Hepatocyte (in vitro differentiated cells): Measurements from ENCODE around the gene SHISA7. TPM values are rescaled to one million over a fixed set of nuclear protein-coding genes. Genes with fewer than 3 reads are reported as not detected.
A peak's percentile ranks its signal among the peaks of the same experiment; 100 is the strongest.

ENCODE experiments used
- DNase-seq: peaks from one replicate; pipeline ENCODE4 v3.0.0-alpha.2; 2016; ENCODE audit warnings: low spot score
- H2AFZ ChIP-seq: fragments of 200-600 bp; sonication (generic); 2 replicates; pipeline ENCODE4 v1.6.0; 2016; ENCODE audit warnings: antibody characterized with exemption, mild to moderate bottlenecking
- H3K27ac ChIP-seq: fragments of 200-600 bp; sonication (generic); 2 replicates; pipeline ENCODE4 v1.5.1; 2016; ENCODE audit warnings: mild to moderate bottlenecking
- H3K27me3 ChIP-seq: fragments of 200-600 bp; sonication (generic); 2 replicates; pipeline ENCODE4 v1.6.1; 2016
- H3K36me3 ChIP-seq: fragments of 200-600 bp; sonication (generic); replicated peaks from 2 replicates; pipeline ENCODE4 v1.5.1; 2016; ENCODE audit warnings: low read depth; ENCODE audit not compliant: insufficient read depth
- H3K4me1 ChIP-seq: fragments of 200-600 bp; sonication (generic); 2 replicates; pipeline ENCODE4 v1.5.1; 2016; ENCODE audit warnings: mild to moderate bottlenecking, moderate library complexity; ENCODE audit not compliant: insufficient read depth
- H3K4me2 ChIP-seq: fragments of 200-600 bp; sonication (generic); 2 replicates; pipeline ENCODE4 v1.6.0; 2016
- H3K4me3 ChIP-seq: fragments of 200-600 bp; sonication (generic); 2 replicates; pipeline ENCODE4 v1.5.1; 2016; ENCODE audit warnings: mild to moderate bottlenecking
- H3K79me2 ChIP-seq: fragments of 200-600 bp; sonication (generic); 2 replicates; pipeline ENCODE4 v1.6.0; 2017; ENCODE audit warnings: mild to moderate bottlenecking
- H3K9me2 ChIP-seq: fragments of 200-600 bp; sonication (generic); replicated peaks from 2 replicates; pipeline ENCODE4 v1.6.0; 2017; ENCODE audit warnings: mild to moderate bottlenecking; ENCODE audit not compliant: insufficient read depth
- H3K9me3 ChIP-seq: fragments of 200-600 bp; sonication (generic); 2 replicates; pipeline ENCODE4 v1.5.1; 2016; ENCODE audit warnings: low read depth, mild to moderate bottlenecking
- H4K20me1 ChIP-seq: fragments of 200-600 bp; sonication (generic); 2 replicates; pipeline ENCODE4 v1.6.0; 2016; ENCODE audit warnings: mild to moderate bottlenecking; ENCODE audit not compliant: insufficient read depth, poor library complexity, severe bottlenecking
- CTCF ChIP-seq: fragments of 200-600 bp; sonication (generic); IDR thresholded peaks from 2 replicates; pipeline ENCODE4 v1.5.1; 2016; ENCODE audit warnings: antibody characterized with exemption, mild to moderate bottlenecking; ENCODE audit not compliant: poor library complexity
- EZH2 ChIP-seq: fragments of 200-600 bp; sonication (generic); IDR thresholded peaks from 2 replicates; pipeline ENCODE4 v1.6.1; 2016; ENCODE audit warnings: antibody characterized with exemption, mild to moderate bottlenecking, borderline replicate concordance
- EZH2phosphoT487 ChIP-seq: fragments of 200-600 bp; sonication (generic); IDR thresholded peaks from one replicate; pipeline ENCODE4 v1.6.1; 2018; ENCODE audit warnings: antibody characterized with exemption, mild to moderate bottlenecking, low read depth, moderate library complexity; ENCODE audit not compliant: unreplicated experiment, severe bottlenecking
- WGBS: methylation state at CpG from one replicate; pipeline ENCODE4 v1.1.6; 2016; ENCODE audit warnings: low lambda C conversion rate; ENCODE audit errors: missing lambda C conversion rate; 5-methylcytosine and 5-hydroxymethylcytosine counted together
- polyA plus RNA-seq: library from polyadenylated mRNA; unstranded; fragments of >200 nt; fragmentation: Nextera tagmentation; extraction: Ambion mirVana; gene quantifications from 2 replicates; pipeline ENCODE4 v1.2.1, GENCODE V29; 2016
- total RNA-seq: library from RNA; depleted of rRNA; stranded (reverse); fragments of >200 nt; gene quantifications from 2 replicates; pipeline ENCODE4 v1.2.3, GENCODE V29; 2014

Gene SHISA7
- total and polyA plus RNA-seq, 2 experiments from 2014 or later, result not detected

GRCh38 chr19:55471266-55471665 is 28.2 kb upstream of the SHISA7 start:
- peaks cover 10% of the 10 kb centered on the region for H3K4me1 ChIP-seq
- no peak overlapping the region for H3K27ac ChIP-seq
- H3K9me2 ChIP-seq, result no peaks in the 10 kb centered on the region
- 91% methylated on average over 13 of the region's 13 CpGs for WGBS
- H3K4me3 ChIP-seq, result no peak overlapping the region
- no peaks in the 10 kb centered on the region for H3K9me3 ChIP-seq
- H3K27me3 ChIP-seq, result no peaks in the 10 kb centered on the region
- no peaks in the 10 kb centered on the region for H3K79me2 ChIP-seq
- no peak for DNase-seq
- no peak overlapping the region for H3K4me2 ChIP-seq
- H3K36me3 ChIP-seq, result no peaks in the 10 kb centered on the region
- no peak overlapping the region for H2AFZ ChIP-seq
- no peak for TF ChIP-seq EZH2phosphoT487
- TF ChIP-seq CTCF, result no peak
- TF ChIP-seq EZH2, result no peak
- H4K20me1 ChIP-seq, result no peaks in the 10 kb centered on the region

- H4K20me1 ChIP-seq, result no peaks in the 10 kb centered on the region
- no peaks in the 10 kb centered on the region for H3K36me3 ChIP-seq
- H2AFZ ChIP-seq, result no peak overlapping the region
- H3K9me3 ChIP-seq, result no peaks in the 10 kb centered on the region
- WGBS, result 42% methylated on average over 4 of the region's 4 CpGs
- H3K27me3 ChIP-seq, result no peaks in the 10 kb centered on the region
- no peak for DNase-seq
- TF ChIP-seq EZH2 (no peak), CTCF (no peak), EZH2phosphoT487 (no peak)
- no peak overlapping the region for H3K27ac ChIP-seq
- no peaks in the 10 kb centered on the region for H3K9me2 ChIP-seq
- H3K4me3 ChIP-seq, result no peak overlapping the region
- peaks cover 4% of the 10 kb centered on the region for H3K4me1 ChIP-seq
- no peak overlapping the region for H3K4me2 ChIP-seq
- no peaks in the 10 kb centered on the region for H3K79me2 ChIP-seq
These were observed 24.9 kb upstream of the SHISA7 start for GRCh38 chr19:55468054-55468393.

GRCh38 chr19:55467236-55468053 is 24.3 kb upstream of the SHISA7 start:
- Histone ChIP-seq H3K79me2 (no peaks in the 10 kb centered on the region), H3K27me3 (no peaks in the 10 kb centered on the region), H3K27ac (no peak overlapping the region), H3K9me3 (no peaks in the 10 kb centered on the region), H2AFZ (no peak overlapping the region), H3K4me3 (no peak overlapping the region), H3K9me2 (no peaks in the 10 kb centered on the region), H3K4me2 (no peak overlapping the region), H4K20me1 (no peaks in the 10 kb centered on the region), H3K4me1 (peaks cover 4% of the 10 kb centered on the region), H3K36me3 (no peaks in the 10 kb centered on the region)
- TF ChIP-seq EZH2phosphoT487 (no peak), CTCF (peak; percentile 98), EZH2 (no peak)
- WGBS, result 41% methylated on average over 29 of the region's 29 CpGs
- DNase-seq, result peak; percentile 76
